ENCODE data around the gene KIAA0319L.

Gene KIAA0319L

GRCh38 chr1:35535243-35535642 lies 22.0 kb downstream of the KIAA0319L start:
- no peak for DNase-seq

GRCh38 chr1:35533586-35533985 lies 23.6 kb downstream of the KIAA0319L start:
- no peak for DNase-seq

- no peak for DNase-seq
Measured at GRCh38 chr1:35532497-35533223, 24.5 kb downstream of the KIAA0319L start.

- no peak for DNase-seq
Measured at GRCh38 chr1:35531368-35531767, 25.8 kb downstream of the KIAA0319L start.

DNA sequence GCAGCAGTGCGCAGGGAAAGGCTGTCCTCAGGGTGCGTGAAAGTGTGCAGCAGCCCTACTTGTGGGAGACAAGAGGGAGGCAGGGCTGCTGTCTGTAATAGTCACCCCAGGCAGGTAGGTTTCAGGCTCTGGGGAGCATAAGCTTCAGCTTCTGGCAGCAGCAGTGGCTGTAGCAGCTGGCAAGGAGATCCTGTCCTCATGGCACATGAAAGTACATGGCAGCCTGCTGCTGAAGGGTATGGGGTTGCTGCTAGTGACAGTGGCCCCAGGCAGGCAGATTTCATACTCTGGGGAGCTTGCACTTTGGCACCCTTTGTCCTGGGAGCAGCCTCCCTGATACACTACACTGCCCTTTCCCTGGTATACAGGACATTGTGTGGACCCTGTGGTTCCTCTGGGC lies 26.3 kb downstream of the KIAA0319L start:
- DNase-seq: no peak

DNA sequence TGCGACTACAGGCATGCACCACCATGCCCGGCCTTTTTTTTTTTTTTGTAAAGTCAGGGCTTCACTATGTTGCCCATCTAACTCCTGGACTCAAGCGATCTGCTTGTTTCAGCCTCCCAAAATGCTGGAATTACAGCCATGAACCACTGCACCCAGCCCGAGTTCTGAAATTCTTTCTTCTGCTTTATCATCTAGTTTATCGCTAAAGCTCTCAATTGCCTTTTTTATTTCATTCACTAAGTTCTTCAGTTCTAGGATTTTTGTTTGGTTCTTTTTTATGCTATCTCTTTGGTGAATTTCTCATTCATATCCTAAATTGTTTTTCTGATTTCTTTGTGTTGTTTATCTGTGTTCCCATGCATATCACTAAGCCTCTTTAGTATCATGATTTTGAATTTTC lies 27.0 kb downstream of the KIAA0319L start:
- DNase-seq: no peak

DNA sequence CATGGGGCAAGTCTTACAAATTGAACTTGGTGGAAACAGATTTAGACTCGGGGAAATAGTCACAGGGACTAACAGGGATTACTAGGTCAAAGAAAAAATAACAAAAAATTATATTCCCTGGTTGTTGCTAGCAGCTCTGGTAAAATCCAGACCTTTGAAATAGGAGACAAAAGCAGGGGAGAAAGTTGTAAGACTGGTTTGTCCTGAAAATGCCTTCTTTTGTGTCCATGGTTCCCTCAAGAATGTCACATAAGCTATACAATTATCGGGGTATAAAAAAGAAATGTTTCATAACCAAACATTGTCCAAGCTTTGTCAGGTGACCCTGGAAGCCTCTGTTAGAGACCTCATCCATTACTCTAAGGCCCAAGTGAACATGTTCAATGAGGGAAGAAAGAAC lies 33.1 kb downstream of the KIAA0319L start:
- no peak for DNase-seq

GRCh38 chr1:35519432-35519831 lies 37.8 kb downstream of the KIAA0319L start:
- no peak for DNase-seq

DNA sequence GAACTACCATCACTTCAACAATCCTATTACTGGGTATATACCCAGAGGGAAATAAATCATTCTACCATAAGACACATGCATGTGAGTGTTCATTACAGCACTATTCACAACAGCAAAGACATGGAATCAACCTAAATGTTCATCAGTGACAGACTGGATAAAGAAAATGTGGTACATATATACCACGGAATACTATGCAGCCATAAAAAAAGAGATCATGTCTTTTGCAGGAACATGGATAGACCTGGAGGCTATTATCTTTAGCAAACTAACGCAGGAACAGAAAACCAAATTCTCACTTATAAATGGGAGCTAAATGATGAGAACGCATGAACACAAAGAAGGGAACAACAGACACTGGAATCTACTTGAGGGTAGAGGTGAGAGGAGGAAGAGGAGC lies 39.0 kb downstream of the KIAA0319L start:
- DNase-seq: no peak

DNA sequence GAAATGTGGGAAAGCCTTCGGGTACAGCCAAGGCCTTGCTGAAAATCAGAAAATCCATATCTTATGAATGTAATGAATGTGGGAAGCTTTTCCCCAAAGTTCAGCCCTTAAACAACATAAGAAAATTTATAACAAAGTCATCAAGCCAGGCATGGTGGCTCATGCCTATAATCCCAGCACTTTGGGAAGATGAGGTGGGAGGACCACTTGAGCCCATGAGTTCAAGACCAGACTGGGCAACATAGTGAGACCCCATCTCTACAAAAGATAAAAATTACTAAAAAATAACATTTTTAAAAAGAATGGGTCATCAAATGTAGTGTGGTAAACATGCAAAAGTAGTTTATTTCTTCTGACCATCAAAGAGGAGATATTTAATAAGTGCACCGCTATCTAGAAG lies 45.9 kb downstream of the KIAA0319L start:
- no peak for DNase-seq

DNA sequence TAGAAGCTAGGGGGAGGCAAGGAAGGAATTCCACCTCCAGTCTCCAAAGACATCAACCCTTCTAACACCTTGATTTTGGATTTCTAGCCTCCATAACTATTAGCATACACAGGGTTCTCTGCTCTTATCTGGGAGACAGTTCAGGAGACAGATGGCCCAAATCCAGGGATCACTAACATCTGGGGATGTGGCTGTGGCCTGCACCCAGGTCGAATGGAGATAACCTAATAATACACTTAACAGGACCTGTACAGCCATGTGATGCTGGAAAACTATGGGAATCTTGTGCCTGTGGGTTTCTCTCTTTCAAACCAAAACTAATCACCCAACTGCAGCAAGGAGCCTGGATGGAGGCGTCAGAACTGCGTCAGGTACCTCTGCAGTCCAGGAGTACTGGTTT lies 47.6 kb downstream of the KIAA0319L start:
- no peak for DNase-seq

GRCh38 chr1:35507947-35508346 lies 49.3 kb downstream of the KIAA0319L start:
- no peak for DNase-seq

DNA sequence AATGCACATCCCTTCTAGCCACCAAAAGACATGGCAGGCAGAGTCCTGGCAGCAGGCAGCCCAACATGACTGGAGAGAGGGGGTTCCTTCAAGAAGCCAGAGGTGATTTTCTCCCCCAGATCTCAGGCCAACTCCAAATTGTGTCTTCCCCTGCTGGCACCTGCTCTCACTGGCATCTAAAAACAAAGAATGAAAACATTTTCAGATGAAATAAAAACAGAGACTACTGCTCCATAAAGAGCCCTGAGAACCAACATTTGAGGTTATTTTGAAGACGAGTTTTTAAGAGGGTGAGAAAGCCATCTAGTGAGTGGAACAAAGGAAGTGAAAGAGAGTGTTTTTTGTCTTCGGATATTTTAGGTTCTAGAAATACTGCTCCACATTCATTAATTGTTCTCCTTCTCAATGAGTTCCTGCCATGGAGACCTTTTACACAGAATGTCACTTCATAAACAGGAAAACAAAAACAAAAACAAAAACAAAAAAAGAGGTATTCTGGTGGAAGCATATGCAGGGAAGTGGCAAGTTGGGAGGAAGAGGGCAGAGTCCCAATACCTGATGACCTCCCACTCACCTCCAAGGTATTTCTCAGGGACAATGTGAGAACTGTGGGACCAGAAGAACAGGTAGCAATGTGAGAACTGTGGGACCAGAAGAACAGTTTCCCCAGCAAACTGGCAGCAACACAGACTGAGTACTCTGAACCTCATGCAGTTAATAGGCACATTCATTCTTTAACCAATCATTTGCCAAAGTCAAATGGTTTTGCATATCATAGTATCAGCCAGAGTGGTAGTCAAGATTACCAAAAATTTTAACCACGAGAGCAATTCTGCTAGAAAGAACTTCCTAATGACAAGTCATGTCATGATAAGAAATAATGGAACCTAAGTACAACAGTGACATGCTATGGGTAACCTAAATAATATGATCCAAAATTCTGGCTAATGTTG lies 50.0 kb downstream of the KIAA0319L start:
- DNase-seq: no peak

DNA sequence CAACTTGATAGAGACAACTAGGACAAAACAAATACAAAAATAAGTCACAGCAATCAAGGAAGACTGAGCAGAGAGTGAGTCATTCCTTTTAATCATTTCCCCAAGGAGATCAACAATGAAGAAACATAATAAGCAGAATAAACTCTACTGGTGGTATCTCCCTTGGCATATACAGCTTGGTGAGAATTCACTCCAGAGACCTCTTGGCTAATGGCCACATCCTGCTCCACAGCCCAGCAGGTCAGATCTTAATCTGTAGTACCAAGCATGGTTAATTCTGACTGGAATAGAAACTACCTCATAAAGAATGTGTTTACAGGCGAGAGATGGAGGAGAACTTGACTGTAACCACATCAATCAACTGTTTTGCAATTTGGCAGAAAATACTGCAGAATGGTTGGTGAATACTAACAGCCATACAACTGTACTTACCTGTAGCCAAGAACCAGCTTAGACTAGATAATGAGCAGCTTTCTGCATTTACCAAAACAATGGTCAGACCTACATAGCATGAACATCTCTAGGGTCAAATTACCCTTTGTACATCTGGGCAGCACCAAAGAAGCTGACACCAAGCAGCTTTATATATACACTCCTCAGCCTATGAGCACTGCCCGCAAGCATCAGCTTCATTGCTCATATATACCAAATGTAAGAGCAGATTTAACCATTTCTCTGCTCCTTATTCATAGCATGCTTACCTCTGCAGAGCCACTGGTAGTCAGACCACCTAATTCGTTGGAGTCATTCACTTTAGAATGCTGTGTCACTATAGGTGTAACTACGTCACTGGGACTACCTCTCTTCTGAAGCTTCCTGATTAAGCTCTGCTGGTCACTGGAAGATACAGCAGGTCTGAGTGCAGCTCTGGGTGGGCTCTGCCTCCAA lies 51.0 kb downstream of the KIAA0319L start:
- DNase-seq: no peak

- no peak for DNase-seq
Measured at GRCh38 chr1:35502242-35502641, 55.0 kb downstream of the KIAA0319L start.

DNA sequence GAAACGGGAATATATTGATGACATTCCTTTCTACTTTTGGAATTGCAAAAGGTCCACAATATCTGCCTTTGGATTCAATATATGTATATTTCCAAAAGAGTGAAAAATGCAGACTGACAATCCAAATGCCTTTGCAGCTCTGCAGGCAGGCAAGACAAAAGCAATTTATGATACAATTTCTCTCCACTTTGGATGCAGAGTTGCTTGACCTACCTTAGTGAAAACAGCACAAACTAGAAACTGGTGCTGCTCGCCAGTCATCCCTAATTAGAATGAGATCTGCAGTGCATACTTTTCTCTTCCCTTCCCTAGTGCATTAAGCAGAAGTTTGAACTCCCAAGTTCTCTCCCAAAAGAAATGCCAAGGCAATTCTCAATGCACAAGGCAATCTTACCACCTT lies 56.8 kb downstream of the KIAA0319L start:
- DNase-seq: no peak

GRCh38 chr1:35499652-35500176 lies 57.5 kb downstream of the KIAA0319L start:
- DNase-seq: no peak

DNA sequence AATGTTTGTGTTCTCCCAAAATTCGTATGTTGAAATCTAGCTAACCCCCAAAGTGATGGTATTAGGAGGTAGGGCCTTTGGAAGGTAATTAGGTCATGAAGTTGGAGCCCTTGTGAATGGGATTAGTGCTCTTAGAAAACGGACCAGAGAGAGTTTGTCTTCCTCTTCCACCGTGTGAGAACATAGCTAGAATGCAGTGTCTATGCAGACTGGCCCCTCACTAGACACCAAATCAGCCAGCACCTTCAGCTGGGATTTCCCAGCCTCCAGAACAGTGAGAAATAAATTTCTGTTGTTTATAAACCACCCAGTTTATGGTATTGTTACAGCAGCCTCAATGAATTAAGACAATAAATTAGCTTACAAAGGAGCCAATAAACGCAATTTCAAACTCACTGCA lies 58.0 kb downstream of the KIAA0319L start:
- DNase-seq: no peak

- no peak for DNase-seq
Measured at GRCh38 chr1:35497571-35497970, 59.6 kb downstream of the KIAA0319L start.

- DNase-seq: no peak
Measured at GRCh38 chr1:35490250-35490649, 67.0 kb downstream of the KIAA0319L start.

DNA sequence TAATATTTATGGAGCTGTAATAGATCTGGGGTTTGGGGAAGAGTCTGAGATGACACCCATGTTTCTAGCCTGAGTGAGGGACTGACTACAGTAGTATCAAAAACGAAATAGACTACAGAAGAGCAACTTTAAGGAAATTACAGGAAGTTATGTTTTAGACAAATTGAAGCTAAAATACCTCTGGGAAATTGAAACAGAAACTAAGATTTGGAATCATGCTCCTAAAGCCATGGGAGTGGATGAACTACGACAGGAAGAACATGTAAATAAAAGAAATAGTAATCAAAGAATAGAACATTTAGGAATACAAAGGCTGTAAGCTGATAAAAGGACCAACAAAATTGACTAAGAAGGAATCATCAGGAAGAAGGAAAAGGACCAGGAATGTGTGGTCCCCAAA lies 68.9 kb downstream of the KIAA0319L start:
- DNase-seq: peak; percentile 76

DNA sequence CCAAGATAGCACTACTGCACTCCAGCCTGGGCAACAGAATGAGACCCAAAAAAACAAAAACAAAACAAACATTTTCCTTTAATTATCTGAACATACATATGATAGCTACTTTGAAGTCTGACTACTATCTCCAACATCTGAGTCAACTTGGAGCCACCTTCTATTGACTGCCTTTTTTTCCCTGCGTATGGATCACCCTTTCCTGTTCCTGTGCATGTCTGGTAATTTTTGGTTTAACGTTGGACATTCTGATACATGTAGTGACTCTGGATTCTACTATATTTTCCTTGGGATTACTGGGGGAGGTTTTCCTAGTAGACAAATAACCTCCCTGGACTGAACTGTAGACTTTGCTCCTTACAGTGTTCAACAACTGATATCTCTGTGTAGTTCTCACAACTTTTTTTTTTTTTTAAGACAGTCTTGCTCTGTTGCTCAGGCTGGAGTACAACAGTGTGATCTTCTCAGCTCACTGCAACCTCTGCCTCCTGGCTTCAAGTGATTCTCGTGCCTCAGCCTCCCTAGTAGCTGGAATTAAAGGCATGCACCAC lies 70.3 kb downstream of the KIAA0319L start:
- DNase-seq: no peak

GRCh38 chr1:35481229-35481628 lies 76.0 kb downstream of the KIAA0319L start:
- no peak for DNase-seq

Measured in inflammatory macrophage treated with lipopolysaccharide for 4 hours (primary cell).